MG63 (cell line): ENCODE data around the gene RPA3. TPM values are rescaled to one million over a fixed set of nuclear protein-coding genes. Genes with fewer than 3 reads are reported as not detected.
A peak's percentile ranks its signal among the peaks of the same experiment; 100 is the strongest.

Source experiments
- DNase-seq: peaks from one replicate; pipeline ENCODE4 v3.0.0-alpha.2; 2020
- H3K27me3 ChIP-seq: fragments of 250-450 bp; sonication (Bioruptor Pico); 2 replicates; pipeline ENCODE4 v1.5.1; 2020; ENCODE audit warnings: mild to moderate bottlenecking, moderate library complexity
- H3K36me3 ChIP-seq: fragments of 250-450 bp; sonication (Bioruptor Pico); 2 replicates; pipeline ENCODE4 v1.5.1; 2020; ENCODE audit warnings: mild to moderate bottlenecking, moderate library complexity
- H3K4me3 ChIP-seq: fragments of 250-450 bp; sonication (Bioruptor Pico); 2 replicates; pipeline ENCODE4 v1.5.1; 2020; ENCODE audit warnings: mild to moderate bottlenecking, moderate library complexity
- H3K9me3 ChIP-seq: fragments of 250-450 bp; sonication (Bioruptor Pico); 2 replicates; pipeline ENCODE4 v1.5.1; 2020; ENCODE audit warnings: mild to moderate bottlenecking, moderate library complexity
- total RNA-seq: library from RNA; depleted of rRNA; stranded (reverse); fragments of >200 nt; shearing (Covaris generic); gene quantifications from 2 replicates; pipeline ENCODE4 v1.2.3, GENCODE V29; 2014; ENCODE audit warnings: low replicate concordance

RPA3 gene
- total RNA-seq, 1 experiment from 2014 or later = 81.5 TPM

- Histone ChIP-seq H3K36me3 (no peaks in the 10 kb centered on the region), H3K9me3 (no peaks in the 10 kb centered on the region), H3K4me3 (no peak overlapping the region), H3K27me3 (no peaks in the 10 kb centered on the region)
- no peak for DNase-seq
These were observed 21.0 kb upstream of the RPA3 start for GRCh38 chr7:7739204-7740036.

GRCh38 chr7:7738622-7739021, 20.2 kb upstream of the RPA3 start:
- Histone ChIP-seq H3K9me3 (no peaks in the 10 kb centered on the region), H3K27me3 (no peaks in the 10 kb centered on the region), H3K36me3 (no peaks in the 10 kb centered on the region), H3K4me3 (no peak overlapping the region)
- no peak for DNase-seq

GRCh38 chr7:7738177-7738576, 19.8 kb upstream of the RPA3 start:
- DNase-seq = no peak
- no peaks in the 10 kb centered on the region for H3K36me3 ChIP-seq
- H3K27me3 ChIP-seq = no peaks in the 10 kb centered on the region
- no peaks in the 10 kb centered on the region for H3K9me3 ChIP-seq
- no peak overlapping the region for H3K4me3 ChIP-seq

DNA sequence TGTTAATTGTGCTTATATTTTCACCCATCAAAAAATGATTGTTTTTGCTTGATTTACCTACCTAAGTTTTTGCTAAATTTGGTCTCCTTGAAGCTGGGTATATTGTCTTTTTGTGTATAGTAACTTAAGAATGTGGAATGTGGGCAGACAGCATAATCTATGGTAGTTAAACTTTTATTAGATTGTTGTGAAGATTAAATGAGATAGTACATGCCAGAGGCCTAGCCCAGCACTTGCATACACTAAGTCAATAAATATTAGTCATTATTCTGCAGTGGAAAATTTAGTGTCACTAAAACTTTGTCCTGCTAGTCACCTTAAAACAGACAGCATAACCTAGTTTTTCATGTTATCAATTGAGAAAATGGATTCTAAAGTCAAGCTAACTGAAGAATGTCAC, 19.3 kb upstream of the RPA3 start:
- Histone ChIP-seq H3K36me3 (no peaks in the 10 kb centered on the region), H3K9me3 (no peaks in the 10 kb centered on the region), H3K27me3 (no peaks in the 10 kb centered on the region), H3K4me3 (no peak overlapping the region)
- no peak for DNase-seq

DNA sequence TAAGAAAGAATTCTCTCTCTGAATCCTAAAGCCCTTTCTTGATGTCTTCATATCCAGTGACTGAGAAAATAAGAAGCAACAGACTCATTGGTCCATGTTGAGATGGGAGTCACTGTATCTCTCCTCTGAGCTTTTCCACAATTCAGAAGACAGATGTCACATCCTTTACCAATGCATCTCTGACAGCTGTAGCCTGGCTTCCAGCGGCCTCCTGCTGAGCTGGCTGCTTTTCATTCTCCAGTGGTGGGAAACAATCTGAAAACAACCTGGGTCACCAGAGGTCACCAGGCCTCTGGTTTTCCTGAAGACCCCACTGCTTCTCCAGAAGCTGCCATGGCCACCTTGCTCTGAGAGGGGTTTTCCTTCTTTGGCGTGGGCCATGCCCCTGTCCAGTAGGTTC, 18.3 kb upstream of the RPA3 start:
- Histone ChIP-seq H3K9me3 (no peaks in the 10 kb centered on the region), H3K27me3 (no peaks in the 10 kb centered on the region), H3K36me3 (no peaks in the 10 kb centered on the region), H3K4me3 (no peak overlapping the region)
- no peak for DNase-seq

GRCh38 chr7:7732621-7733281, 14.3 kb upstream of the RPA3 start:
- H3K4me3 ChIP-seq = no peak overlapping the region
- H3K9me3 ChIP-seq = no peaks in the 10 kb centered on the region
- DNase-seq = no peak
- no peaks in the 10 kb centered on the region for H3K27me3 ChIP-seq
- no peaks in the 10 kb centered on the region for H3K36me3 ChIP-seq

- DNase-seq = no peak
- no peaks in the 10 kb centered on the region for H3K27me3 ChIP-seq
- H3K36me3 ChIP-seq = no peaks in the 10 kb centered on the region
- no peak overlapping the region for H3K4me3 ChIP-seq
- no peaks in the 10 kb centered on the region for H3K9me3 ChIP-seq
These were observed 13.3 kb upstream of the RPA3 start for GRCh38 chr7:7731732-7732131.

DNA sequence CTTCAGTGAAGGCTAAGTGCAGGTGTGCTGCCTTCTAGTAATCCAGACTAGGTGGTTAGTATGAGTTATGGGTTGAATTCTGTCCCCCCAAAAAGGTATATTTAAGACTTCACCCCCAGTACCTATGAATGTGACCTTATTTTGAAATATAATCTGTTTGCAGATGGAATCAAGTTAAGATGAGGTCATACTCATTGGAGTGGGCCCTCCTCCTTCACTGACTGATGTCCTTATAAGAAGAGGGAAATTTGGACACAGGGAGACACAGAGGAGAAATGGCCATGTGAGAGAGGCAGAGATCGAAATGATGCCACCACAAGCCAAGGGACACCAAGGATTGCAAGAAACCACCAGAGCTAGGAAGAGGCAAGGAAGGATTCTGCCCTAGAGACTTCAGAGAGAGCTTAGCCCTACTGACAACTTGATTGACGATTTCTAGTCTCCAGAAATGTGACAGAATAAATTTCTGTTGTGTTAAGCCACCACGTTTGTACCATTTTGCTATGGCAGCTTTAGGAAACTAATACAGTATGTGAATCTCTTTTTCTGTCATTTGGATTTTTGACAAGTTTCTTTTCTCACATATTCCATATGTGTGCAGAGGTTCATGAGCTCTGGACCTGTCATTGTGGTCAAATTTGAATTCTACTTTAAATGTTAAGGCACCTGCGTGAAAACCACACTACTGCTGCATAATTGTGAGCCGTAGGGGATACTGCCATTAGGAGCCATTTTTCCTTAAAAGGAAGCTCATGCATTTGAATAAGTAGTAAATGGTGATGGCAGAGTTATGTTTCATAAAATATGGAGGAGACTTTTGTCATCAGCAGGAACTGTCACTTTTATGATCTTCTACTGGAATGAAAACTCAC, 2.6 kb upstream of the RPA3 start:
- Histone ChIP-seq H3K27me3 (no peaks in the 10 kb centered on the region), H3K36me3 (no peaks in the 10 kb centered on the region), H3K9me3 (no peaks in the 10 kb centered on the region), H3K4me3 (no peak overlapping the region)
- no peak for DNase-seq

- Histone ChIP-seq H3K4me3 (no peak overlapping the region), H3K9me3 (no peaks in the 10 kb centered on the region), H3K36me3 (no peaks in the 10 kb centered on the region), H3K27me3 (no peaks in the 10 kb centered on the region)
- DNase-seq = no peak
These were observed 1.8 kb upstream of the RPA3 start for GRCh38 chr7:7720193-7720592.

DNA sequence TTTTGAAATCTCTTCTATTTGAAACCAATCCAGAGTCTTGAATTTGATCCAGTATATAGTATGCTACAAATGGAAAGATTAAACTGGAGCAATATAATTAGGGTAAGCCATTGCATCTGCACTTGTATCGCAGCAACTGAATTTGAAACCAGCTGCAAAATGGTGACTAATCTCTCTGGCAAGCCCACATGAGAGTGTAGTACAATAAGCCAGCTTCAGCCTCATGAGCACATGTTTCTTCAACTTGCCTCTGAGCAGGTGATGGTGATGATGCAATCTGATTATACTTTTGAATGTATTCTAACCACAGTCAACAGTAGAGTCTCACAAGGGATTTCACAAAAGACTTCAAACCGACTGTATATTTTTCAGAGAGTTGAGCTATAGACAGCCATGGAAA, 829 bp upstream of the RPA3 start:
- no peaks in the 10 kb centered on the region for H3K36me3 ChIP-seq
- no peaks in the 10 kb centered on the region for H3K9me3 ChIP-seq
- no peaks in the 10 kb centered on the region for H3K27me3 ChIP-seq
- no peak overlapping the region for H3K4me3 ChIP-seq
- peak; percentile 65 for DNase-seq

DNA sequence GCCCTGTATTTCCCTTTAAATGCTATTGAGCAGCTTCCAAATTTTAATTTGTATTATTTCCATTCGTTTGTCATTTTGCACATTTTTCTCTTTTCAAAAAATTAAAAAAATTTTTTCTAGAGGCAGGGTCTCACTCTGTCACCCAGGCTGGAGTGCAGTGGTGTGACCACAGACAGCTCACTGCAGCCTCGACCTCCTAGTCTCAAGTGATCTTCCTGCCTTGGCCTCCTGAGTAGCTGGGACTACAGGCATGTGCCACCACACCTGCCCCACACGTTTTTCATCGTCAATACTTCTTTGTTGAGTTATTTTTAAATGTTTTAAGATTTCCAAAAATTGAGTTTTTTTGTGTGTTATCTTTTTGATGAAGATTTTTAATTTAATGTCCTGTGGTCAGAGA, 4.7 kb downstream of the RPA3 start:
- no peaks in the 10 kb centered on the region for H3K36me3 ChIP-seq
- no peaks in the 10 kb centered on the region for H3K27me3 ChIP-seq
- H3K9me3 ChIP-seq = no peaks in the 10 kb centered on the region
- no peak overlapping the region for H3K4me3 ChIP-seq
- DNase-seq = no peak

DNA sequence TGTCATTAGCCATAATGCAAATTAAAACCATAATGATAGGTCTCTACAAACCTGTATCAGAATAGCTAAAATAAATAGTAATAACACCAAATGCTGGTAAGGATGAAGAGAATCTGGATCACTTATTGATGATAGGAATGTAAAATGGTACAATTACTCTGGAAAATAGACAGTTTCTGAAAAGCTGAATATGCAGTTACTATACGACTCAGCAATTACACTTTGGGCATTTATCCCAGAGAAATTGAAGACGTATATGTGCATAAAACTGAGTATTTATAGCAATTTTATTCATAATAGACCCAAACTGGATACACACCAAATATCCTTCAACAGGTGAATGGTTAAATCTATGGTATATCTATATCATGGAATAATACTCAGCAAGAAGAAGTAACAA, 7.9 kb downstream of the RPA3 start:
- H3K9me3 ChIP-seq = no peaks in the 10 kb centered on the region
- no peak for DNase-seq
- H3K4me3 ChIP-seq = no peak overlapping the region
- H3K27me3 ChIP-seq = no peaks in the 10 kb centered on the region
- H3K36me3 ChIP-seq = no peaks in the 10 kb centered on the region

DNA sequence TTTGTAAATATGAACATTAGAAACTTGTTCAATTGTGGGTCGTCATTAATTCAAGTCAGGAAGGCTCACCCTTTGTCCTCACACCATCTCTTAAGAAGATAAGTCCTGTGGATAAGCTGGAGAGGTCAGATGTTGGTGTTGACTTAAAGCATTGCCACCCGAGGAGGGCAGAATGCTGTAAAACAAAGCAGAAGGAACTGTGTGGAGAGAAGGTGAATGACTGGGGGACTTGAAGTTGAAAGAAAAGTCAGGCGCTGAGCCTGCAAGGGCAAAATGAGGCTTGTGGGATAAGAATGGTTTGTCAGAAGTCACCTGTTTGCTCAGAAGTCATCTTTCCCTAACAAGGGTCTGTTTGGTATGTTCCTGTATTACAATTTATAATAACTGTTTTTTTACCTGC, 9.1 kb downstream of the RPA3 start:
- Histone ChIP-seq H3K4me3 (no peak overlapping the region), H3K27me3 (no peaks in the 10 kb centered on the region), H3K36me3 (no peaks in the 10 kb centered on the region), H3K9me3 (no peaks in the 10 kb centered on the region)
- no peak for DNase-seq

DNA sequence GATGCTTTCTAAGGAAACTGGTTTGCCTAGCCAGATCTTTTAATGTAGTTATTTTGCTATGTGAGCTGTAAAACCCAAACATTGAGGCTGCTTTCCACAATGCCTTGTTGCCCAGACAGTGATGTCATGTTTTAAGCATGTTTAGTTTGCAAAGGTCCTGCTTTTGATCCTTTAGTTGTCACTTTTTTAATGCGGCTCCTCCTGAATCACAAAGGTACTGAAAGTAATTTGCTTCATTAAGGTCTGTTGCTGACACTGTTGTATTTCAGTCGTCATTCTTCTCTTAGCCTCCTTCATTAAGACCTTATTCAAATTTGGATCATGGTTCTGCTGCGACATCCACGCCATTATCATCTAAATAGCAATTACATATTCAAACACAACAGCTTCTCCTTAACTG, 10.6 kb downstream of the RPA3 start:
- no peak for DNase-seq
- Histone ChIP-seq H3K36me3 (no peaks in the 10 kb centered on the region), H3K4me3 (no peak overlapping the region), H3K9me3 (no peaks in the 10 kb centered on the region), H3K27me3 (no peaks in the 10 kb centered on the region)

GRCh38 chr7:7707246-7707645, 11.2 kb downstream of the RPA3 start:
- DNase-seq = no peak
- Histone ChIP-seq H3K9me3 (no peaks in the 10 kb centered on the region), H3K36me3 (no peaks in the 10 kb centered on the region), H3K4me3 (no peak overlapping the region), H3K27me3 (no peaks in the 10 kb centered on the region)

GRCh38 chr7:7706556-7707172, 11.7 kb downstream of the RPA3 start:
- DNase-seq = no peak
- no peaks in the 10 kb centered on the region for H3K9me3 ChIP-seq
- no peak overlapping the region for H3K4me3 ChIP-seq
- no peaks in the 10 kb centered on the region for H3K27me3 ChIP-seq
- H3K36me3 ChIP-seq = no peaks in the 10 kb centered on the region

DNA sequence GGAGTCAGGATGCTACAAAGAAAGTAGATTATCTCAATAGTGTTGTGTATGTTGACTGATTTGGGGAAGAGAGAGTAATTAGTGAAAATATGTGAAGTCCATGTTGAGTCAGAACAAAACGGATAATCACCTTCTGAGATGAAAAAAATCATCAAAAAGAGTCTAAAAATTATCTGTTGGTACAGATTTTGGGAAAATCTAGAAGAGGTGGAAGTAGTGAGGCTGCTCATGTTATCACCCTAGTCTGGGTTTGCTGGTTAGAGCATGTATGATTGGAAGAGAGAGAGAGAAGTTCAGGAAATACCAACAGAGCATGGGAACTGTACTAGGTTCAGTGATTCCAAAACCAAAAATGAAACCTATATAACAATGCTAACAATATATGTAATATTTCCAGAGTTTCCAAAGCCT, 12.3 kb downstream of the RPA3 start:
- no peak for DNase-seq
- Histone ChIP-seq H3K4me3 (no peak overlapping the region), H3K36me3 (no peaks in the 10 kb centered on the region), H3K9me3 (no peaks in the 10 kb centered on the region), H3K27me3 (no peaks in the 10 kb centered on the region)
